Pancreas (tissue), 10 donors: ENCODE results near the gene BMPR1B. TPM values are rescaled to one million over a fixed set of nuclear protein-coding genes. Genes with fewer than 3 reads are reported as not detected.
A peak's percentile ranks its signal among the peaks of the same experiment; 100 is the strongest.

ENCODE experiments used
- ATAC-seq, 4 donors: fragments of 200-7000 bp; cut with Tn5 transposase; one replicate each; pipeline versions ENCODE4 v1.8.0 to v1.9.1; 2020; ENCODE audit warnings: mild to moderate bottlenecking in 4 of 4, moderate library complexity in 4 of 4
- DNase-seq, 6 donors: peaks; one replicate each; pipeline ENCODE4 v3.0.0-alpha.2; 2020
- FAIRE-seq: peaks from 2 replicates; lab custom pipeline; 2012; peaks lifted over from hg19 to GRCh38; lab: Jason Lieb, UNC
- H3K27ac ChIP-seq, 4 donors: fragments of 200-600 bp; sonication (generic); 1 replicate in 3 of 4; 2 replicates in 1 of 4; pipeline versions ENCODE4 v1.5.0 to v1.8.0; 2020
- H3K27me3 ChIP-seq, 4 donors: fragments of 200-600 bp; one replicate each; pipeline ENCODE4 v1.8.0; 2021
- H3K36me3 ChIP-seq, 3 donors: fragments of 200-600 bp; sonication (generic) in 1 of 3; one replicate each; pipeline versions ENCODE4 v1.5.0 to v1.8.0; 2020 to 2021
- H3K4me1 ChIP-seq, 3 donors: fragments of 200-600 bp; one replicate each; pipeline ENCODE4 v1.8.0; 2021
- H3K4me3 ChIP-seq, 4 donors: fragments of 200-600 bp; sonication (generic) in 2 of 4; one replicate each; pipeline versions ENCODE4 v1.5.0 to v1.8.0; 2020 to 2021
- H3K9me3 ChIP-seq, 4 donors: fragments of 200-600 bp; one replicate each; pipeline ENCODE4 v1.8.0; 2021
- WGBS, 2 donors: extraction: QIAGEN DNeasy Blood & Tissue Kit; methylation state at CpG; one replicate each; pipeline ENCODE4 v1.1.7; 2013; 5-methylcytosine and 5-hydroxymethylcytosine counted together
- intact Hi-C, 3 donors: fragments of 100-400 bp; cut with DNase I; formaldehyde crosslinking; loops; one replicate each; pipeline versions ENCODE4 v1.11.1 to v1.14.2; 2022
- polyA plus RNA-seq, 2 donors: library from polyadenylated mRNA; stranded (reverse); fragments of 200-250 nt; gene quantifications; one replicate each; pipeline ENCODE4 v1.2.3, GENCODE V29; 2013
- total RNA-seq, 6 donors: library from RNA; stranded (reverse); fragmentation: NEBNext Ultra II Directional in 4 of 6; extraction: Animal tissue kit (Norgen Biotek cat#: 25700) in 4 of 6; gene quantifications; one replicate each; pipeline versions ENCODE4 v1.2.1 to v1.2.4, GENCODE V29; 2021 to 2023
- TF ChIP-seq, protein P1 (sequence below), 4 donors: fragments of 200-600 bp; sonication (generic) in 3 of 4; IDR thresholded peaks; one replicate each; pipeline versions ENCODE4 v1.5.0 to v1.8.0; 2021; ENCODE audit warnings: antibody characterized with exemption in 4 of 4
- donor health status: healthy with polysubstance abuse.
- donor health status: DM: no; HTN: no; CAD: no; lungs with moderate emphysema.
- donor health status: DM: no; HTN: no; CAD: no.
- donor health status: control.
- donor health status: control.
- donor health status: Bipolar disorder and iron deficiency.
- donor health status: DM: yes; HTN: yes; CAD: no.
- donor health status: DM: no; HTN: no; CAD: no.
- donor health status: DM: no; HTN: no; CAD: no.
- donor health status: DM: yes; HTN: yes; CAD: no.

Gene BMPR1B
- total and polyA plus RNA-seq, 8 donors: 0.46 to 3.7 (median 1.6) TPM

DNA sequence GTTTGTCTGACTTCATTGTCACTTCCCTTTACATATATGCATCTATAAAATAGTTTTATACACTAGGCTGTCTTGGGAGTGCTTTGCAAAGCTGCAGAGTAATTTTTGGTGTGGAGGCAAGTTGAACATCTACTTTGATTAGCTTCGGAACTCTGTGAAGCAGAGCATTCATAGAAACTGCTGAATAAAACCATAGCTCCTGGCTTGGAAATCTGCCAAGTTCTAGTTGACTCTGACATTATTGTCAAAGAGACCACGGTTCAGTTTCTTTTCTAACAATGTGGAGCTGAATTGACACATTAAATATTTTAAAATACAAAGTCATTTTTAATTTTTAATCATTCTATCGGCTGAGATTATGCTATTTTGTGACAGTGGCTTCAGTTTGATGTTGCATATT lies 335.0 kb downstream of the BMPR1B start:
- H3K4me1 ChIP-seq: peaks cover 0 to 3% (median 0%) of the 10 kb centered on the region in 3 donors
- FAIRE-seq: no peak
- H3K4me3 ChIP-seq: no peak overlapping the region
- intact Hi-C loops: no loop called here
- no peak for DNase-seq
- no peak overlapping the region for H3K27ac ChIP-seq
- H3K9me3 ChIP-seq: no peaks in the 10 kb centered on the region
- WGBS, 2 donors: 16 to 24% methylated on average over 3 of the region's 3 CpGs
- no peaks in the 10 kb centered on the region for H3K27me3 ChIP-seq
- TF ChIP-seq, protein P1, sequence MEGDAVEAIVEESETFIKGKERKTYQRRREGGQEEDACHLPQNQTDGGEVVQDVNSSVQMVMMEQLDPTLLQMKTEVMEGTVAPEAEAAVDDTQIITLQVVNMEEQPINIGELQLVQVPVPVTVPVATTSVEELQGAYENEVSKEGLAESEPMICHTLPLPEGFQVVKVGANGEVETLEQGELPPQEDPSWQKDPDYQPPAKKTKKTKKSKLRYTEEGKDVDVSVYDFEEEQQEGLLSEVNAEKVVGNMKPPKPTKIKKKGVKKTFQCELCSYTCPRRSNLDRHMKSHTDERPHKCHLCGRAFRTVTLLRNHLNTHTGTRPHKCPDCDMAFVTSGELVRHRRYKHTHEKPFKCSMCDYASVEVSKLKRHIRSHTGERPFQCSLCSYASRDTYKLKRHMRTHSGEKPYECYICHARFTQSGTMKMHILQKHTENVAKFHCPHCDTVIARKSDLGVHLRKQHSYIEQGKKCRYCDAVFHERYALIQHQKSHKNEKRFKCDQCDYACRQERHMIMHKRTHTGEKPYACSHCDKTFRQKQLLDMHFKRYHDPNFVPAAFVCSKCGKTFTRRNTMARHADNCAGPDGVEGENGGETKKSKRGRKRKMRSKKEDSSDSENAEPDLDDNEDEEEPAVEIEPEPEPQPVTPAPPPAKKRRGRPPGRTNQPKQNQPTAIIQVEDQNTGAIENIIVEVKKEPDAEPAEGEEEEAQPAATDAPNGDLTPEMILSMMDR (IDR thresholded peaks at IDR 0.05): no peak
- no peak for ATAC-seq
- H3K36me3 ChIP-seq: no peaks in the 10 kb centered on the region

DNA sequence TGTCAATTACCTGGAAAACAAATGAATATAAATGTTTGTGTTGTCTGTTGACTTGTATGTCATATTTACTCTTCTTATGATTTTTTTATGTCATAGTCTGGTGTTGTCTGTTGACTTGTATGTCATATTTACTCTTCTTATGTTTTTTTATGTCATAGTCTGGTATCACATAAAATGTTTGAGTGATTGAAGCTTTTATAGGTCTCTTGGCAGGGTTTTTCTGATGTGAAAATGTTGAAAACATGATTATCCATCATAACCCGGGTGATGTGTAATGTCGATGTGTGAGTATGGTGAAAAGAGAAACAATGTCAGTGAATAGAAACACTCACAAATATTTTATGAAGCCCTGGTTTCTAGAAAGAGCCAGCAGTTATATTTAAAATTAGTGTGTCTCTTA lies 335.7 kb downstream of the BMPR1B start:
- intact Hi-C loops: no loop called here
- Histone ChIP-seq H3K4me1 (peaks cover 0 to 3% (median 0%) of the 10 kb centered on the region in 3 donors), H3K9me3 (no peaks in the 10 kb centered on the region), H3K27me3 (no peaks in the 10 kb centered on the region), H3K36me3 (no peaks in the 10 kb centered on the region), H3K4me3 (no peak overlapping the region), H3K27ac (no peak overlapping the region)
- ATAC-seq: no peak
- WGBS, 2 donors: 98% methylated on average over 2 of the region's 2 CpGs
- TF ChIP-seq, protein P1 (IDR thresholded peaks at IDR 0.05): no peak
- DNase-seq: no peak
- no peak for FAIRE-seq

DNA sequence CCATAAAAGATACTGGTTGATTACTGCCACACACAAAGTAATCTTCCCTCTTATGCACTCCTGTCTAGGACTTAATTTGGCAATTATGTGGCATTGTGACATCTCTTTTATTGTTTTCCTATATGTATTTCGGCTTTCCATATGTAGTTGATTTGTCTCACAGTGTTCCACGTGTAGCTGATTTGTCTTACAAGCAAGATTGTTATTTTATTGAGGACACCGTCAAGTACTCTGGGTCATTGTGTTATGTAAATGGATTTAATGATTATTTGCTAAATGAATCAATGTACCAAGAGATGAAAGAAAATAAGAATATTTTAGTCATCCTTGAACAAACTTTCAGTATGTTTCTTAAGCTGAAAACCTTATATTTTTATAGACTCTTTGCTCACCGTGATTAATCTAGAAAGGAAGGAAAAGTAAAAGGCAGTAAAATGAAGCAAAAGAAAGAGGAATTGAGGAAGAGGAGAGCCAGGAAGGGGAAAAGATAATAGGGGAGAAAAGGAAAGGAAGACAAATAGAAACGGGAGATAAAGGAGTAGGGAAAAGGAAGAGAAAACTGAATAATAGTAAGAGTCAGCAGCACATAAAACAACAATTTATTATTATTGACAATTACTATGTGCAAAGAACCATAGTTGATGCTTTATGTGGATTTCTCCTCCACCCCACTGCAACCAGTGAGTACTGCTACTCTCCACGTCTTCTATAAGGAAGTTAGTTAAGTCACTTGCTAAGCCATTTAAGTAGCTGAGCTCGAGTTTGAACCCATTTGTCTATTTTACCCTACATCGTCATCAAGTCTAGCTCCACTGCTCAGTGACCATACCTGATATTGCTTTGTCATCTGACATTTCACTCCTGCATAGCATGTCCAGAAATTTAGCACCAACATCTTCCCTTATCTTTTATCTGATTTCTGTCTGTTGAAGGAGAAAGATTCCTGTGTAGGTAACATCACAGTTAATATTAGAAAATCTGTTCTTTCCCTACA lies 336.5 kb downstream of the BMPR1B start:
- no peak overlapping the region for H3K27ac ChIP-seq
- no peak overlapping the region for H3K4me3 ChIP-seq
- H3K9me3 ChIP-seq: no peaks in the 10 kb centered on the region
- WGBS, 2 donors: 73% methylated on average over 8 of the region's 8 CpGs
- DNase-seq: no peak
- TF ChIP-seq, protein P1 (IDR thresholded peaks at IDR 0.05): no peak
- FAIRE-seq: no peak
- no peak for ATAC-seq
- no peaks in the 10 kb centered on the region for H3K36me3 ChIP-seq
- no peaks in the 10 kb centered on the region for H3K27me3 ChIP-seq
- intact Hi-C loops: no loop called here
- peaks cover 0 to 3% (median 0%) of the 10 kb centered on the region in 3 donors for H3K4me1 ChIP-seq

DNA sequence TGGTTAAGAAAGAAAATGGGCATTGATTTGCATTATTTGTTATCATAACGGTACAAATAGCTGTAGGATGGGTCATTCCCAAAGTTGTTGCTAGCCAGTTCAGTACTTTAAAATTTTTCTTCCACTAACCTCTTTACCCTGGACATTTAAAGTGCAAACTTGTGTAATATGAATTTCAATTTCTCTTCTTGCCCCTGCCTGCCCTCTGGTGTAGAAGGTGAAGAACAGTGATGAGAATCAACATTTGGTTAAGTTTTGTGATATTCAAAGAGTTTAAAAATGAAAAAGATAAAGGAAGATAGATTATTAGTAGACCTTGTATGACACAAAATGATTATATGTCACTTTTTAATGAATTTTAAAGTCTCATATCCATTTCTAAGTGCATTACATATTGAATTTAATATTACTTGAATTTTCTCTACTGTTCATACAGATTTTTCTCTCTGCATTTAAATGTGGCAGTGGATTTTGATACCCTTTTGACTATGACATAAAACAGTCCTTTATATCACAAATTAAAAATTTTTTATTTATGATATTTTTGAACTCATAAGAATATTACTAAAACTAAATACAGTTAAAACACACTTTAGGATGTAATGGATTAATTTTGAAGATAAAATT lies 337.7 kb downstream of the BMPR1B start:
- peak in 1 of 4 donors; percentile 50 for ATAC-seq
- 24 to 36% methylated on average over 1 of the region's 1 CpG for WGBS, 2 donors
- Histone ChIP-seq H3K36me3 (no peaks in the 10 kb centered on the region), H3K9me3 (no peaks in the 10 kb centered on the region), H3K4me3 (no peak overlapping the region), H3K27me3 (no peaks in the 10 kb centered on the region), H3K27ac (no peak overlapping the region), H3K4me1 (peaks cover 0 to 3% (median 0%) of the 10 kb centered on the region in 3 donors)
- no peak for FAIRE-seq
- intact Hi-C loops: no loop called here
- no peak for DNase-seq
- TF ChIP-seq, protein P1 (IDR thresholded peaks at IDR 0.05): peak in 1 of 4 donors; percentile 11
